Tibial nerve (tissue), 3 donors: ENCODE results near the gene ZNF473.

Experiments
- CTCF ChIP-seq, 5 experiments: fragments of 200-600 bp in 3 of 5; fragments of 450-650 bp in 2 of 5; sonication (generic) in 3 of 5; IDR thresholded peaks; one replicate each; pipeline ENCODE4 v1.5.1; 2016 to 2019; ENCODE audit warnings: antibody characterized with exemption in 5 of 5, mild to moderate bottlenecking in 3 of 5, moderate library complexity in 2 of 5
- POLR2A ChIP-seq, 2 donors: fragments of 450-650 bp; IDR thresholded peaks; one replicate each; pipeline ENCODE4 v1.6.1; 2017; ENCODE audit warnings: antibody characterized with exemption in 2 of 2, mild to moderate bottlenecking in 2 of 2, moderate library complexity in 2 of 2

GRCh38 chr19:50022823-50023222 lies 3.0 kb upstream of the ZNF473 start:
- TF ChIP-seq CTCF (IDR thresholded peaks at IDR 0.05) (no peak), POLR2A (IDR thresholded peaks at IDR 0.05) (no peak)
